Aorta (tissue), 5 donors: ENCODE data around the gene ZBTB6. TPM values are rescaled to one million over a fixed set of nuclear protein-coding genes. Genes with fewer than 3 reads are reported as not detected.

ENCODE experiments used
- ATAC-seq: fragments of 200-7000 bp; cut with Tn5 transposase; one replicate; pipeline ENCODE4 v1.9.1; 2022; ENCODE audit warnings: moderate library complexity; ENCODE audit not compliant: low FRiP score
- DNase-seq, 2 donors: peaks; one replicate each; pipeline ENCODE4 v3.0.0-alpha.2; 2020
- H3K27ac ChIP-seq, 2 donors: one replicate each; pipeline ENCODE4 v1.5.1; 2013; ENCODE audit warnings: low read length in 2 of 2, mild to moderate bottlenecking in 2 of 2, moderate library complexity in 2 of 2, control low read depth in 1 of 2, inconsistent platforms in 1 of 2, low read depth in 1 of 2
- H3K27me3 ChIP-seq, 2 donors: one replicate each; pipeline ENCODE4 v1.6.1; 2013; ENCODE audit warnings: control low read depth in 1 of 2, low read length in 1 of 2, mild to moderate bottlenecking in 1 of 2, moderate library complexity in 1 of 2; ENCODE audit not compliant: insufficient read depth in 2 of 2, control insufficient read depth in 1 of 2
- H3K36me3 ChIP-seq, 2 donors: one replicate each; pipeline ENCODE4 v1.6.1; 2013; ENCODE audit warnings: control low read depth in 1 of 2, low read length in 1 of 2, mild to moderate bottlenecking in 1 of 2; ENCODE audit not compliant: insufficient read depth in 2 of 2, control insufficient read depth in 1 of 2
- H3K4me1 ChIP-seq, 2 donors: one replicate each; pipeline ENCODE4 v1.6.1; 2013; ENCODE audit warnings: low read length in 2 of 2, control low read depth in 1 of 2, mild to moderate bottlenecking in 1 of 2, moderate library complexity in 1 of 2; ENCODE audit not compliant: insufficient read depth in 2 of 2, control insufficient read depth in 1 of 2
- H3K4me3 ChIP-seq, 2 donors: one replicate each; pipeline ENCODE4 v1.5.1; 2013; ENCODE audit warnings: low read length in 2 of 2, control low read depth in 1 of 2, mild to moderate bottlenecking in 1 of 2
- H3K9me3 ChIP-seq: one replicate; pipeline ENCODE4 v1.6.1; 2013; ENCODE audit warnings: mild to moderate bottlenecking, low read length; ENCODE audit not compliant: control insufficient read depth
- WGBS, 2 donors: extraction: QIAGEN DNeasy Blood & Tissue Kit; methylation state at CpG; one replicate each; pipeline ENCODE4 v1.1.7; 2013; 5-methylcytosine and 5-hydroxymethylcytosine counted together
- intact Hi-C, 2 donors: fragments of 100-400 bp; cut with DNase I; formaldehyde crosslinking; loops; one replicate each; pipeline versions ENCODE4 v1.14.2 to v1.15.0; 2022
- polyA plus RNA-seq, 2 donors: library from polyadenylated mRNA; stranded (reverse); fragments of 200-250 nt; gene quantifications; one replicate each; pipeline ENCODE4 v1.2.3, GENCODE V29; 2013
- total RNA-seq, 2 donors: library from RNA; stranded (reverse); fragmentation: NEBNext Ultra II Directional; extraction: Animal tissue kit (Norgen Biotek cat#: 25700); gene quantifications; one replicate each; pipeline ENCODE4 v1.2.1, GENCODE V29; 2021
- donor health status: healthy with polysubstance abuse.
- donor health status: Bipolar disorder and iron deficiency.
- donor health status: DM: no; HTN: no; CAD: no.
- donor health status: DM: no; HTN: no; CAD: no.
- donor health status: DM: yes; HTN: yes; CAD: no.

ZBTB6 gene
- total and polyA plus RNA-seq, 4 donors: 4.1 to 9.0 (median 6.6) TPM

DNA sequence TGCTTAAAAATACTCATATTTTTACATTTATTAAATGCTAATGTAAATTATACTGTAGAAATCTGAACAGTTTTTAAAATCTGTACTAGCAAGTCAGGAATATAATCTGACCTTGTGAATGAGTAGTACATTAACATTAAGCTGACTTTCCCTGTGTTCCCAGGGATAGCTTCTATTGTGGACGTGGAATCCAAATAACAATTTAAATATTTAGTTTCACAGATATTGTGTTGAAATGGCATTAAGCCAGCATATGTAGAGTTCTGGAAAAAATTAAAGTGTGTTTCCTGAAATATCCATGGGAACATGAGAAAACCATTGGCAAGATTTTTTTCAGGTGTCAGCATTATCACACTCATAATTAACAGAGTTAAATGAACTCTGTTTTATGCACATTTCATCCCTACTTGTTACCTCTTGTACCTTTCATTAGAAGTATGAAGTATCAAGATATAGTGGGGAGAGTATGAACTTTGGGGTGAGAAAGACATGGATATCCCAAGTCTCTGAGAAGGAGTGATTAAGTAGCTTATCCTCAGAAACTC lies 33.4 kb upstream of the ZBTB6 start:
- H3K4me3 ChIP-seq: no peak overlapping the region
- DNase-seq: no peak
- no peaks in the 10 kb centered on the region for H3K27me3 ChIP-seq
- no peak overlapping the region for H3K27ac ChIP-seq
- H3K4me1 ChIP-seq: peaks cover 0 to 1% of the 10 kb centered on the region in 2 donors
- no peak for ATAC-seq
- 43 to 60% methylated on average over 1 of the region's 1 CpG for WGBS, 2 donors
- H3K36me3 ChIP-seq: no peaks in the 10 kb centered on the region
- intact Hi-C loops: no loop called here
- H3K9me3 ChIP-seq: no peaks in the 10 kb centered on the region

DNA sequence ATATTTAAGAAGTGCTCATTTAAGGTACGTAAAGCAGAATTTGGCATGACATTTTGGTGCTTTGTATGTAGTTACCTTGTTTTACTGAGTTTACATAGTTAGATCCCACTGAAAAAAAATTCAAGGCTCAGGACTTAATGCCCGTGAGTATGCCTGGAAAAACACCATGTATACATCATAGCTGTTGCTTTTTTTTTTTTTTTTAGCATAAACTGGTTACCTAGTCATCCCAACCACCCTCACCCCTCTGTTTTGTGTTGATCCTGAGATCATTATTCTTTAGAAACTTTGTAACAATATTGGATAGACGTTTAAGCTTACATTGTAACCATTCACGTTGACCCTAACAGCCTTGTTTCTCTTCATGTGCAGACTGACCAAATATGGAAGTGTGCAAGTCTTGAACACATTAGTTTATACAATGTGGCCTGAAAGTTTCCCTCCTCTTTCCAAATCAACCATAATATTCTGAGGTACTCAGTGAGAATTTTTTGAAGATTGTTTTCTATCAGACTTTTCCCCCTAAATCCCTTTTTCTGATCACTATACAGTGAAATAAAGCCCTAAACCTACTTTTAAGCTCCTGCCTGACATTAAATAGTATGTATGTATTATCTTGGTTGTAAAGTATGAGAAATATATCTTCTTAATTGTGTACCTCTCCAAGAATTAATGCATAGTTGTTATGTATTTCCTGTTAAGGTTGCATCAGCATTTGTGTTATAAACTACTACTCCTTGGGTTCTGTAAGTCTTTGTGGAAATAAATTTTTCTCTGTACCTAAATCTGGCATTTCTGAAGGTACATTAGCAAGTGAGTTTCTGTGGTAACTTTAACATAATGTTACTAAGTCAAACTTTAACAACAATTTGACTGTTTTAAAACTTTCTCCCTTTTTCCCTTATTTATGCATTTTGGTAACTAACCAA lies 32.1 kb upstream of the ZBTB6 start:
- H3K27ac ChIP-seq: no peak overlapping the region

DNA sequence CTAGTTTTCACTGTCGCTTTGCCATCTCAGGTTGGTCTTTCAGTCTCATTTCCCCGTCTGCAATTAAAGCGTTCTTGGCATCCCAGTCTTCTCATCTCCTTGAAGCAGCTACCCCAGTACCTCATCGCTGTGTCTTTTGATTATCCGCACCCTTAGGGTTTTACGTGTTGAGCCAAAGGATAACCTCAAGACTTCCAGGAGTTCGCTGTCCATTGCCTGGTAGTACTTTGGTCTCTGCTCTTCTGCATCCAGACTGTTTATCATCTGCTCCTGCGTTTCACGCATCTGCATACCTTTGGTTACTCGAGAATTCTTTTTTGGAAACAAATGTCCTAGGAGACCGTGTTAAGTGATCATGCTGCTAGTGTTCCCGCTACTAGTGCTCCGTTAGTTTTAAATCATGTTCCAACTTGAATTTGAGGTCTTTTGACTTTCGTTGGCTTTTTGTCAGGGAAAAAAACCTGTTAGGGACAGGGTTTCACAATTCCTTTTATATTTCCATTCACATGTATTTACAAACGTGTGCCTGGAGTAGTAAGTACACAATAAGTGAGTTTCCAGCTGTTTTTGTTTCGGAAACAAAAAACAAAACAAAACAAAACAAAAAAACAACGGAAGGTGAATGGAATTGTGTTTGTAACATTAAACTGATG lies 28.6 kb upstream of the ZBTB6 start:
- peaks cover 0 to 2% of the 10 kb centered on the region in 2 donors for H3K4me1 ChIP-seq
- ATAC-seq: no peak
- no peak for DNase-seq
- H3K4me3 ChIP-seq: peak overlapping the region; percentile 67 to 85
- no peaks in the 10 kb centered on the region for H3K9me3 ChIP-seq
- peak overlapping the region; percentile 55 to 63 for H3K27ac ChIP-seq
- no peaks in the 10 kb centered on the region for H3K36me3 ChIP-seq
- intact Hi-C loops: loop anchor here in 1 of 2 donors (5.0 kb wide), 1 partner anchor 34 kb away; the partner anchor contains the start of gene RC3H2
- H3K27me3 ChIP-seq: no peaks in the 10 kb centered on the region
- WGBS, 2 donors: 3 to 4% methylated on average over 17 of the region's 17 CpGs

More for the DNA sequence above, 32.1 kb upstream of the ZBTB6 start:
- intact Hi-C loops: loop anchor here in 1 of 2 donors (5.0 kb wide), 1 partner anchor 38 kb away; the partner anchor contains the start of gene RC3H2
- peaks cover 0 to 2% of the 10 kb centered on the region in 2 donors for H3K4me1 ChIP-seq
- no peak for DNase-seq
- WGBS, 2 donors: 35 to 39% methylated on average over 4 of the region's 4 CpGs
- H3K9me3 ChIP-seq: no peaks in the 10 kb centered on the region
- ATAC-seq: no peak
- no peaks in the 10 kb centered on the region for H3K36me3 ChIP-seq
- H3K27me3 ChIP-seq: no peaks in the 10 kb centered on the region
- no peak overlapping the region for H3K4me3 ChIP-seq

DNA sequence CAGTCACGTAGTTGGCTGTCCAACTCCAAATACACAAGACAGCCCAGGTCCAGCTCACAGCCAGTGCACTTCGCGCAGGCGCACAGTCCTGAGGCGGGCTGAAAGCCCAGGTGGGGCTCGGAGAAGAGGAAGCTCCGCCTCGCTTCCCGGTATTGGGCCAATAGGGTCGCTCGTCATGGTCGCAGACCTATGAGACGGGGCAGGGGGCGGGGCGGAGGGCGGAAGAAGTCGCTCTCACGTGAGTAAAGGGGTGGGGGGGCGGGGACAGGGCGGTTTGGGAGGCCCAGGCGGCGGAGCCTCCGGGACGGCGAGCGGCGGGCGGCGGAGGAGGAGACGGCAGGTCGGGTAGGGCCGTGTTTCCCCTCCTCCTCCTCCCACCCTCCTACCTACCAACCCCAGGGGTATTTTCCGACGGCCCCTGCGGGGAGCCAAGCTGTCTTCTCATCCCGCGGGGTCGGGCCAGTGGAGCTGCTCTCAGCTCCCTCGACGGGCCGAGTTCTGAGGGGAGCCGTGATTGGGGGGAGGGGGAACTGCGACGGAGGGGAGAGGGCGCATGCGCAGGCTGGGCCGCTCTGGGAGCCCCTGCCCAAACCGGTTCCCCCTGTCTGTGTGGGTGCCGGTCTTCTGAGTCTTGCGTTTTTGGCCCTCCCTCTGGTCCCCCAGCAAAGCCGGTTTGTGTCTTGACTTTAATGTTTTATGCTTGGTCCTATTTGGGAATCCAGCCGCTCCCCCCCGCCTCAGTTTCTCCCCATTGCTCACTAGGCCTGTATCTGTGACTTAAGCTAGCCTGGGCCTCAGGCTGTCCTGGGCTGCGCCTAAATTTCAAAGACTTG lies 27.8 kb upstream of the ZBTB6 start, which contains the start of gene RABGAP1:
TSS of gene RABGAP1 (plus strand) at position 272 of the 833 bp plus-strand sequence. CDS start 16,040 bp downstream, outside the sequence.
- peak; percentile 99 for ATAC-seq
- peaks cover 0 to 2% of the 10 kb centered on the region in 2 donors for H3K4me1 ChIP-seq
- H3K36me3 ChIP-seq: no peaks in the 10 kb centered on the region
- H3K27me3 ChIP-seq: no peaks in the 10 kb centered on the region
- H3K9me3 ChIP-seq: no peaks in the 10 kb centered on the region
- H3K4me3 ChIP-seq: peak within 1 kb of the TSS; percentile 67 to 85
- peak; percentile 99 to 100 for DNase-seq
- intact Hi-C loops: loop anchor here in 1 of 2 donors (5.0 kb wide), 1 partner anchor 34 kb away; the partner anchor contains the start of gene RC3H2
- WGBS, 2 donors: 0% methylated on average over 26 to 54 of the region's 54 CpGs
- peak within 1 kb of the TSS; percentile 61 to 63 for H3K27ac ChIP-seq

DNA sequence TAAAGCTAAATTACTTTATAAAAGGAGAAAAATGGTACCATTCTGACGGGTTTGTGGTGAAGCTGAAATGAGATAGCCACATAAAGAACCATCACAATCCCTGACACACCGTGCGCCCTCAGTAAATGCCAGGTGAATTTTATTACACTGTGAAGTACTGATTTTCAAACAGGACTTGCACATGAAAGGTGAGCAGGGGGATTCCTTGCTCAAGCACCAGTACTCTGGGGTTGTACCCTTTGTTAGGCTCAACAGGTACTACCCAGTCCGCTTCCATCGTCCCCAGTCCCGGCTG lies 27.3 kb upstream of the ZBTB6 start:
- 30 to 32% methylated on average over 6 of the region's 6 CpGs for WGBS, 2 donors
- intact Hi-C loops: loop anchor here in 1 of 2 donors (5.0 kb wide), 1 partner anchor 33 kb away; the partner anchor contains the start of gene RC3H2
- ATAC-seq (no peak), DNase-seq (no peak)
- no peaks in the 10 kb centered on the region for H3K27me3 ChIP-seq
- H3K36me3 ChIP-seq: no peaks in the 10 kb centered on the region
- H3K4me3 ChIP-seq: no peak overlapping the region
- peak overlapping the region in 1 of 2 donors; percentile 61 for H3K27ac ChIP-seq
- H3K9me3 ChIP-seq: no peaks in the 10 kb centered on the region
- peaks cover 0 to 2% of the 10 kb centered on the region in 2 donors for H3K4me1 ChIP-seq

DNA sequence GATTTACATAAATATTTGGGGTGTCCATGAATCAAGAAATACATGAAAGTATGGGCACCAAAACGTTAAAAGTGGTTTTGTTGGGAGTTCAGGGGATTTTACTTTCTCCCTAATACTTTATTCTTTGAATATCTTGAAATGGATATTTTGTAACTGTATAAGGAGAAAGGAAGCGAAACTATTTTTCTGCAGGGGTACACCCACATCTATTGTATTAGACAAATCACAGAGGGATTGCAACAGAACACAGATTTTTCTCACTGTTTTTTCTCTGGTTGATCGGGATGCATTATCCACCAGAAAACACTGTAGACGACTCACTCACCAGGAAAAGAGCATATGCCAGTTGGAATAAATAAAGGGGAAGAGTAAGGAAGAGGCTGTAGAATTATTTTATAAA lies 26.5 kb upstream of the ZBTB6 start:
- no peaks in the 10 kb centered on the region for H3K36me3 ChIP-seq
- no peak for ATAC-seq

DNA sequence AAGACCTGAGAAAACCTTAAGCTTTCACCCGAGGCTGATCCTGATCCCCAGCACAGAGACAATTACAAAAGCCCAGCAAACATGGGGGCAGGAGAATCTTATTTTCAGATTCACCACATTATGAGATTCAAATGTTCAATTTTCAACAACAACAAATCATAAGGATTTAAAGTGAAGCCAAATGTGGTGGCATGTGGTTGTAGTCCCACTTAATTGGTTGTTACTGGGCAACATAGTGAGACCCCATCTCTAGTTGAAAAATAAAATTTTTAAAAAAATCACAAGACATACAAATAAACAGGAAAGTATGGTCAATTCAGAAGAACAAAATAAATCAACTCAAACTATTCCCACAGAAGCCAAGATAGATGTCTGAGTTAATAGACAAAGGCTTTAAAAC lies 23.8 kb upstream of the ZBTB6 start:
- H3K4me3 ChIP-seq: no peak overlapping the region
- 54 to 70% methylated on average over 1 of the region's 1 CpG for WGBS, 2 donors
- intact Hi-C loops: no loop called here
- H3K27ac ChIP-seq: no peak overlapping the region
- H3K9me3 ChIP-seq: no peaks in the 10 kb centered on the region
- ATAC-seq (no peak), DNase-seq (no peak)
- H3K36me3 ChIP-seq: no peaks in the 10 kb centered on the region
- no peaks in the 10 kb centered on the region for H3K27me3 ChIP-seq
- H3K4me1 ChIP-seq: peaks cover 0 to 2% of the 10 kb centered on the region in 2 donors

More for the DNA sequence above, 26.5 kb upstream of the ZBTB6 start:
- 87 to 89% methylated on average over 4 of the region's 4 CpGs for WGBS, 2 donors
- H3K9me3 ChIP-seq: no peaks in the 10 kb centered on the region
- peaks cover 0 to 2% of the 10 kb centered on the region in 2 donors for H3K4me1 ChIP-seq
- H3K27me3 ChIP-seq: no peaks in the 10 kb centered on the region
- intact Hi-C loops: no loop called here
- H3K4me3 ChIP-seq: no peak overlapping the region
- no peak overlapping the region for H3K27ac ChIP-seq
- DNase-seq: no peak

DNA sequence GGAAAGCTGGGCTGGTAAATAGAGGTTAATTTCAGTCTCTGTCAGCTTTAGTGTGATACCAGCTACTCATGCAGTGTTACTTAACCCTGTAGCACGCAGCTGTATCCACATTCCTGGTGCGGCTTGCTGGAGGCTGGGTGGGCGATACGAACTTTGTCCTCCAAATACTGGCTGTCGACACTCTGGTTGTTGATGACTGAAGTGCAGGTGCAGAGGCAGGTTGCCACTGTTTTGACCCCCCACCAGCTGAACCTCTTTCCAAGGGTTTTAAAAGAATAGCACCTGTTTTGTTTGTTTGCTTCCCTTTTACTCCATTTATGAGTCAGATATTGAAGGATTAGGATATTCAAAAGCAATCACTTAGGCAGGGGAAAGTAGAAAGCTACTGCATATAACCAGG lies 23.3 kb upstream of the ZBTB6 start:
- Histone ChIP-seq H3K27ac (no peak overlapping the region), H3K9me3 (no peaks in the 10 kb centered on the region), H3K36me3 (no peaks in the 10 kb centered on the region), H3K4me1 (peaks cover 0 to 2% of the 10 kb centered on the region in 2 donors), H3K27me3 (no peaks in the 10 kb centered on the region), H3K4me3 (no peak overlapping the region)
- intact Hi-C loops: no loop called here
- ATAC-seq: no peak
- WGBS, 2 donors: 93 to 94% methylated on average over 5 of the region's 5 CpGs
- DNase-seq: no peak
